Measurements from ENCODE around the gene PRRX2.

DNA sequence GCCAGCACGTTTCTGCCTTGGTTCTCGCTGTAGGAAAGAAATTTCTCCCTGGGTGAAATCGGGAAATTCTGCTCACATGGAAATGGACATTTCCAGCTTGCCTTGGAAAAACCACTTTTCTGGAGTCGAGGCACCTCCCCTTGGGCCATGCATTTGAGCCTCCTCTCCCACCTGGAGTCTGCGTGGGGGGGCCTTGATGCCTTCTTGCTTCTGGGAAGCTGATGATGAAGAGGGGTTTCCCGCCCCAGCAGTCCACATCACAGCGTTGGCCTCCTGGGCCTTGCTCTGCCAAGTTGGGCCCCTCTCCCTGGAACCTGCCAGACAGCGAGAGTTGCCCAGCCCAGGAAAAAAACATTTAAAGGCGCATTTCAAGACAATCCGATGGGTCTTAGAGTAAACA, 21.7 kb upstream of the PRRX2 start:
- TF ChIP-seq NR2C1 (IDR thresholded peaks at IDR 0.05) (no peak), NR2C1 (tag; IDR thresholded peaks at IDR 0.05) (no peak), TEAD4 (IDR thresholded peaks at IDR 0.05; ENCODE audit: low read length) (no peak), TEAD4 (CRISPR knock-in tag; IDR thresholded peaks at IDR 0.05; ENCODE audit: borderline replicate concordance) (no peak)
- TF ChIP-seq, protein P1, sequence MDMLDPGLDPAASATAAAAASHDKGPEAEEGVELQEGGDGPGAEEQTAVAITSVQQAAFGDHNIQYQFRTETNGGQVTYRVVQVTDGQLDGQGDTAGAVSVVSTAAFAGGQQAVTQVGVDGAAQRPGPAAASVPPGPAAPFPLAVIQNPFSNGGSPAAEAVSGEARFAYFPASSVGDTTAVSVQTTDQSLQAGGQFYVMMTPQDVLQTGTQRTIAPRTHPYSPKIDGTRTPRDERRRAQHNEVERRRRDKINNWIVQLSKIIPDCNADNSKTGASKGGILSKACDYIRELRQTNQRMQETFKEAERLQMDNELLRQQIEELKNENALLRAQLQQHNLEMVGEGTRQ (CRISPR knock-in tag; IDR thresholded peaks at IDR 0.05): no peak

Data from K562 (cell line).